ENCODE measurements around the gene LRFN2. TPM values are rescaled to one million over a fixed set of nuclear protein-coding genes. Genes with fewer than 3 reads are reported as not detected.
A peak's percentile ranks its signal among the peaks of the same experiment; 100 is the strongest.

LRFN2 gene
- total RNA-seq, 2 experiments from 2014 or later = not detected

DNA sequence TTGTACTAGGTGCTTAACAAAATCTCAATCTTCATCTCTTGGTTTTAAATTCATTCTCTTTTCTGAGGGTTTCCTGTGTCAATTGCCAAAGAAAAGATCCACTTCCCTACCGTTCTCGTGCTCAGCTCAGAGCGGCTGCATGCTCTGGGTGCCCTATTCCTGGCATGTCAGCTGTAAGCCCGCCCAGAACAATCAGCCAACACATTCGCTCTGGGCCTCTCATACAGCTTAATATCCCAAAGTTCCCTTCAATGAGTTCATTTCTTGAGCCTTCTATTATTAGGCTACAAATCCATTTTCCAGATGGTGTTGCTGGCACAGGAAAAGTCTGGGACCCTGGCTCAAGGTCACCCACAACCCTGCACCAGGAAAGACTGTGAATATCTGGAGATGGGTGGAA, 24.3 kb upstream of the LRFN2 start:
- H3K4me3 Mint-ChIP-seq = no peak overlapping the region
- intact Hi-C loops (cut with micrococcal nuclease) = no loop called here
- no peaks in the 10 kb centered on the region for H3K9me3 Mint-ChIP-seq
- H3K36me3 Mint-ChIP-seq = no peaks in the 10 kb centered on the region
- peaks cover 25% of the 10 kb centered on the region for H3K27me3 Mint-ChIP-seq
- no peak for DNase-seq
- no peaks in the 10 kb centered on the region for H3K4me1 Mint-ChIP-seq (ENCODE audit: low read depth)
- ChIA-PET POLR2A (no interaction called here), CTCF (no interaction called here)
- H3K27ac Mint-ChIP-seq = no peak overlapping the region

DNA sequence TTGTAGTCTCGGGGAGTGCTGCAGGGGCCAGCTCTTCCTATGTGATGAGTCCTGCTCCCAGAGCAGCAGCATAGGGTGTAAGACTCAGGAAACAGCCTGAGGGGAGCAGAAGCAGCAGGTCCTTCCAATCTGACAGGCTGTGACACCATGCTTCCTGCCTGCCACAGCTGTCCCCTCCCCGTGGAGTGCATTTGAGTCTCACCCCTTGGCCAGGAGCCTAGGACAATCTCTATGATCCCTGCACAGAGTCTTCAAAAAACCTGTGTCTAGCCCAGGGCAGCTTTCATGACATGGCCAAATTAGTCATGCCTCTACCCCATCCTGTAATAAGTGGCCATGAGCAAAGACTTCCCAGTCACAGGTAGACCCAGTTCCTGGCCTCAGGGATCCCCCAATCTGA, 23.1 kb upstream of the LRFN2 start:
- H3K4me1 Mint-ChIP-seq (ENCODE audit: low read depth) = no peaks in the 10 kb centered on the region
- CTCF ChIA-PET = interaction anchor here (0.8 kb wide), 1 partner anchor 12 kb away, joined by 3 read pairs; no protein-coding TSS in a partner anchor
- H3K36me3 Mint-ChIP-seq = no peaks in the 10 kb centered on the region
- H3K27ac Mint-ChIP-seq = no peak overlapping the region
- H3K4me3 Mint-ChIP-seq = no peak overlapping the region
- POLR2A ChIA-PET = no interaction called here
- H3K27me3 Mint-ChIP-seq = peaks cover 24% of the 10 kb centered on the region
- no peaks in the 10 kb centered on the region for H3K9me3 Mint-ChIP-seq
- intact Hi-C loops (cut with micrococcal nuclease) = no loop called here
- no peak for DNase-seq

DNA sequence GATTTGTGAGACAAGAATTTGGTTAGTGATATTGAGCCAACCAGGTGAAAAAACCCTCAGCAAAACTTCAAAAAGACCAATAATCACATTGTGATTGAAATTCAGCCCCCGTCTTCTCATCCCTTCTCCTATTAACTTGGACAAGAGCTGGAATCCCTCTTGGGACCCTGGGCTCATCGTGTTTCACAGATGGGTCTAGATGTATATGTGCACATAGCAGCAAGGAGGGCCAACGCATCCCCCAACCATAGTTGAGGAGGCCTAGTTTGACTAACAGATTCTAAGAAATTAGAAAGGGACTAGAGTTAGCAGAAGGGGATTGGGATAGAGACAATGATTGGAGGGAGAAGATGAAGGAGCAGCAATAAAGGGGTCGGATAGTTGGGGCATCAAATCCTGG, 19.8 kb upstream of the LRFN2 start:
- ChIA-PET CTCF (interaction anchor here (1.3 kb wide), 1 partner anchor 19 kb away, joined by 6 read pairs; no protein-coding TSS in a partner anchor), POLR2A (no interaction called here)
- H3K36me3 Mint-ChIP-seq = no peaks in the 10 kb centered on the region
- no peak overlapping the region for H3K27ac Mint-ChIP-seq
- no peaks in the 10 kb centered on the region for H3K9me3 Mint-ChIP-seq
- H3K4me3 Mint-ChIP-seq = no peak overlapping the region
- intact Hi-C loops (cut with micrococcal nuclease) = no loop called here
- H3K27me3 Mint-ChIP-seq = peaks cover 17% of the 10 kb centered on the region
- no peak for DNase-seq
- no peaks in the 10 kb centered on the region for H3K4me1 Mint-ChIP-seq (ENCODE audit: low read depth)

DNA sequence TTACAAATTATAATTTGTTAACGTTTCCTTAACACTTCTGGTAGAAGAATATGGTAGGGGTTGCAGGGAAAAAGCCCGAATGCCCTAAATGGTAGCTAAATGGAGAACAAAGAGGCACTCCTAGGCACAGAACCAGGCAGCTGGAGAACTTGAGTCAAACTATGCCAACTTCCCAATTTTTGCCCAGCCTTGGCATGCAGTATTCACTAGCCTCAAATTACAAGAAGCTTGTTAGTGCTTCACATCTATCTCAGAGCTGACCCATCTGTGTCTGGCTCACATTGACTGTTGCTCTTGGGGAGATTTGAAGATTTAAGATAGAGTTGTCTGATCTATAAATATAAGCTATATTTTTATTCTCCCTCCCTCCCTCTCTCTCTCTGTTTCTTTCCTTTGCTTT, 19.4 kb upstream of the LRFN2 start:
- ChIA-PET CTCF (interaction anchor here (1.3 kb wide), 1 partner anchor 19 kb away, joined by 6 read pairs; no protein-coding TSS in a partner anchor), POLR2A (no interaction called here)
- Mint-ChIP-seq H3K27me3 (peaks cover 17% of the 10 kb centered on the region), H3K36me3 (no peaks in the 10 kb centered on the region), H3K9me3 (no peaks in the 10 kb centered on the region), H3K4me3 (no peak overlapping the region), H3K4me1 (ENCODE audit: low read depth) (no peaks in the 10 kb centered on the region), H3K27ac (no peak overlapping the region)
- intact Hi-C loops (cut with micrococcal nuclease) = no loop called here
- DNase-seq = no peak

DNA sequence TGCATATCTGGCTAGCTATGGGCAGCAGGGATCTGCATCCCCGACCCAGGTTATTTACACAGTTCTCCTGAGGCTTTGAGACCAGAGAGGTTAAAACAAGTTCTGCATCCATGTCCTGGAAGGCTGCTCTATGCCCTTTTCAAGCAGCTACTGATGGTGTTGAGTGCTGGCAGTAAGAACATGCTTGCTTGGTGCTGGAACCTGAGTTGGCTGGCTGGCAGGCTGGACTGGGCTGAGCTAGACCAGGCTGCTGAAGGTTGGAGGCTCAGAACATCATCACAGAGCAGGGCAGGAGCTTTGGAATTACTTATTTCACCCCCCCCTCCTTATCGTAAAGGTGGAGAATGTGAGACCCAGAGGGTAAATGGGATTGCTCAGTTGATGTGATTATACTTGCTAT, 16.9 kb upstream of the LRFN2 start:
- DNase-seq = no peak
- no peak overlapping the region for H3K27ac Mint-ChIP-seq
- CTCF ChIA-PET = interaction anchor here (1.2 kb wide), 1 partner anchor 276 kb away, joined by 3 read pairs; no protein-coding TSS in a partner anchor
- H3K36me3 Mint-ChIP-seq = no peaks in the 10 kb centered on the region
- H3K27me3 Mint-ChIP-seq = peaks cover 22% of the 10 kb centered on the region
- intact Hi-C loops (cut with micrococcal nuclease) = no loop called here
- no peaks in the 10 kb centered on the region for H3K4me1 Mint-ChIP-seq (ENCODE audit: low read depth)
- H3K4me3 Mint-ChIP-seq = no peak overlapping the region
- POLR2A ChIA-PET = no interaction called here
- H3K9me3 Mint-ChIP-seq = no peaks in the 10 kb centered on the region

DNA sequence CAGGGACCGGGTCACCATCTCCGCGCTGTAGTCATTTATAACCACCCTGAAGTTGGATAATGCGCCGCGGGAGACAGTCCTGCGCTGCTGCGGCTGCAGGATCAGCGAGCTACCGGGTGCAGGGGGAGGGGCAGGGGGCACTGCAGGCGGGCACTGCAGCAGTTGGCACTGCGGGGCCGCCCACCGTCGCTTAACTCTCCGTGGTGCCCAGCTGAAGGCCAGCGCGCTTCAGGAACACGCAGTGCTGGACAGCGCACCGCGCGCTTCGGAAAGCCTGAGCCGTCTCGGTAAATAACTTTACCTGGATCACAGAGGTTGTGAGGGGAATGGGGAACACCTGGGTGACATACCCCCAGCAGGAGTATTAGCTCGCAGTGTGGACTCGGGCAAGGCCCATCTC, 12.4 kb upstream of the LRFN2 start:
- Mint-ChIP-seq H3K9me3 (no peaks in the 10 kb centered on the region), H3K4me1 (ENCODE audit: low read depth) (no peaks in the 10 kb centered on the region), H3K27me3 (peaks cover 17% of the 10 kb centered on the region), H3K27ac (no peak overlapping the region), H3K36me3 (no peaks in the 10 kb centered on the region), H3K4me3 (no peak overlapping the region)
- intact Hi-C loops (cut with micrococcal nuclease) = no loop called here
- POLR2A ChIA-PET = no interaction called here
- no peak for DNase-seq
- CTCF ChIA-PET = no interaction called here

DNA sequence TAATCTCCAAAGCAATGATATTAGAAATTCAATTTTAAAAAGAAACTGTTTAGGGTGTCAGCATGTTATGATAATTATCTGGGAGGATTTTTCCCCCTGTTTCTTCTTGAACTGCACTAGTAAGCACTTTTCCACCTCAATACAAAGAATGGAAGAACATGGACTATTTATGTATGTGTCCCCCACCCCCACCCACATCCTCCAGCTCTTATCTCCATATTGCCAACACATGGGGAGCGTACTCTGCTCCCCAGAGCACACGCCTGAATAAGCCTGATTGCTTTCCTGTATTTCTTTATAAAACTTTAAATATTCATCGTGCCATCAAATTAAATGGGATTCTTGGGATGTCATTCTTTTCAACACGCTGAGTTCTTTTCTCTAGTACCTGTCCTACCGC, 11.4 kb upstream of the LRFN2 start:
- Mint-ChIP-seq H3K27me3 (peaks cover 14% of the 10 kb centered on the region), H3K4me1 (ENCODE audit: low read depth) (no peaks in the 10 kb centered on the region), H3K9me3 (no peaks in the 10 kb centered on the region), H3K27ac (no peak overlapping the region), H3K36me3 (no peaks in the 10 kb centered on the region), H3K4me3 (no peak overlapping the region)
- DNase-seq = no peak
- ChIA-PET POLR2A (no interaction called here), CTCF (interaction anchor here (1.4 kb wide), 1 partner anchor 11 kb away, joined by 3 read pairs; no protein-coding TSS in a partner anchor)
- intact Hi-C loops (cut with micrococcal nuclease) = no loop called here

DNA sequence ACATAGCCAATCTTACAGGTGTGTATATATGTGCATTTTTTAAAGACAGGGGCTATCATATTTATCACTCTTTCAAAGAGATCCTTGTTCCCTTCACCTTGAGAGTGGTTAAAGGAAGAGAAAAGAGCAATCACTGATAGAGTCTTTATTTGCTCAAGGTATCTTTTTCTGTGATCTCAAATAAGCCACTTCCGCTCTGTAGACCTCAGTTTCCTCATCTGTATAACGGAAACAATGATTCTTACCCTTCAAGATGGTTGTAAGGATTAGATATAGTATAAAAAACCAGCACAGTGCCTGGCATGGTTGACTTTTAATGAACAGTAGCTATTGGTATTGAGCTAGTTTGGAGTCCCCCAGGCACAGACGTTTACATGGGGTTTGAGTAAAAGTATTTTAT, 10.1 kb upstream of the LRFN2 start:
- intact Hi-C loops (cut with micrococcal nuclease) = no loop called here
- H3K27ac Mint-ChIP-seq = no peak overlapping the region
- CTCF ChIA-PET = interaction anchor here (1.4 kb wide), 1 partner anchor 12 kb away, joined by 3 read pairs; no protein-coding TSS in a partner anchor

DNA sequence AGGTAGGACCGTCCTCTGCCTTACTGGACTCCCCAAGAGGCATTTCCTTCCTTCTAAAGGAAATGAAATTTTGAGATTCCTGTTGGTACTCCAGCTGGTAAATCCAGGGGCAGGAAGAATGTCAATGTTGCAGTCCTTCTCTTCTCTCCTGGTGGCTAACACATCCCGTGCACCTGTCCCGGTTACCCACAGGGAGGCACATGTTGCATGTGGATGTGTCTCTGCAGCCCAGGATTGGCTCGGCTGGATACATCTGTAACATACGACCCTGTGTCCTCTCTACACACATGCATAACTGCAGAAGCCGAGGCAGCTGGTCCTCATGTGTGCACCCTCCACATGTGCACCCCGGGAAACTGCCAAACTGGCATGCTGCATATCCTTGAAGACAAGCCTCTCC, 1.3 kb upstream of the LRFN2 start:
- Mint-ChIP-seq H3K4me1 (ENCODE audit: low read depth) (peaks cover 11% of the 10 kb centered on the region), H3K27me3 (peaks cover 45% of the 10 kb centered on the region), H3K9me3 (no peaks in the 10 kb centered on the region), H3K36me3 (no peaks in the 10 kb centered on the region), H3K27ac (no peak overlapping the region), H3K4me3 (no peak overlapping the region)
- intact Hi-C loops (cut with micrococcal nuclease) = loop anchor here (5.0 kb wide), 1 partner anchor 261 kb away; no protein-coding TSS in a partner anchor
- DNase-seq = no peak
- ChIA-PET POLR2A (no interaction called here), CTCF (interaction anchor here (1.2 to 1.6 kb wide), 3 partner anchors 9 to 382 kb away, joined by 3 read pairs; no protein-coding TSS in a partner anchor)

More for the DNA sequence above, 10.1 kb upstream of the LRFN2 start:
- Mint-ChIP-seq H3K4me3 (no peak overlapping the region), H3K9me3 (no peaks in the 10 kb centered on the region), H3K4me1 (ENCODE audit: low read depth) (no peaks in the 10 kb centered on the region), H3K36me3 (no peaks in the 10 kb centered on the region), H3K27me3 (peaks cover 16% of the 10 kb centered on the region)
- POLR2A ChIA-PET = no interaction called here
- DNase-seq = no peak

DNA sequence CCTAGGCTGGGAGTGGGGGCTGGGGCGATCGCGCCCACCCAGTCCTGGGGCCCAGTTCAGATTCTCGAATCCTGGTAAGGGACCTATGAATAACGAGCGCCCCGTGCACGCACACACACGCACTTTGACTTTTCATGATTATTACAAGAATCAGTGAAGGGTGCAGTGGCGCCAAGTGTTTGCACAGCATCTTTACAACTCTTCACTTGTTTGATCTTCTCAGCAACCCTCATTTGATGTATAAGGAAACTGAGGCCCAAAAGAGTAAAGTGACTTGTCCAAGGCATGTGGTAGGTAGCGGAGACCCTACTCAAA, 863 bp upstream of the LRFN2 start:
- DNase-seq = no peak
- POLR2A ChIA-PET = no interaction called here
- Mint-ChIP-seq H3K4me3 (no peak overlapping the region), H3K4me1 (ENCODE audit: low read depth) (peaks cover 11% of the 10 kb centered on the region), H3K36me3 (no peaks in the 10 kb centered on the region), H3K27me3 (peaks cover 43% of the 10 kb centered on the region), H3K9me3 (no peaks in the 10 kb centered on the region), H3K27ac (no peak overlapping the region)
- CTCF ChIA-PET = interaction anchor here (0.7 to 1.6 kb wide), 6 partner anchors 9 to 383 kb away, joined by 3 to 6 read pairs (median 3); no protein-coding TSS in a partner anchor
- intact Hi-C loops (cut with micrococcal nuclease) = loop anchor here (5.0 kb wide), 1 partner anchor 261 kb away; no protein-coding TSS in a partner anchor

DNA sequence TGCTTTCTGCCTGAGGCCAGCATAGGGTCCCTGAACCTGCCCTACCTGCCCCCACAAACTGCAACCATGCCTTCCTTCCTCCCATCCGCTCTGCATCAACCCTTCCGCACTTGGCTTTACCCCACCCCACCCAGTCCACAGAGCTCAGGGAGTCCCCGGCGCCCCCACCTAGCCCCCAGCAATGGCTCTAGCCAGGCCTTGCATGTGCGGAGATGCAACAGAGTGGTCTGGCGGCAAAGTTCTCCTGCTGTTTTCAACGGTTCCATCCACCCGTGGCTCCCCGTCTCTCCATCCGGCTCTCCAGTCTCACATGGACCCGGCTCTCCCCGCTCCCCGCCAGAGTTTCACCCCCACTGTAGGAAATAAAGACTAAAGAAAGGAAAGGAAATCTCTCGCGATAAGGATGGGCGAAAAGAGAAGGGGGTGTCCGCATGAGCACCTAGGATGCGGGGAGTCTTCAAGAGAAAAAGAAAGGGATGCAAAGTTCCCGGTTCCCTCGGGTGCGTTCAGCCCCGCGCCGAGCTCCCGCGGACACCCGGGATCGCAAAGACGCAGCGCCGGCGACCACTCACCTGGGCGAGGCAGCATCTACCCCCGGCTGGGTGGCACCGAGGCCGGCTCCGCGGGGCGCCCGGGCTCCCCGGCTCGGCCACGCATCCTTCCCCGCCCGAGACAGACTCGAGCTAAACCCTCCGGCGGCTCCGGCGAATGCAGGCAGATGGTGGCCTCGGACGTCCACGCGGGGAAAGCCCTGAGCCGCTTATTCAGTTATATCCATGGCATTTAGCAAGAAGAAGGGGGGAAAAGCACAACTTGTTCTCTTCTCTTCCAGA, 579 bp downstream of the LRFN2 start:
- POLR2A ChIA-PET = no interaction called here
- no peak for DNase-seq
- Mint-ChIP-seq H3K27me3 (peaks cover 39% of the 10 kb centered on the region), H3K4me1 (ENCODE audit: low read depth) (peaks cover 11% of the 10 kb centered on the region), H3K36me3 (no peaks in the 10 kb centered on the region), H3K4me3 (peak overlapping the region; percentile 17), H3K27ac (no peak overlapping the region), H3K9me3 (no peaks in the 10 kb centered on the region)
- intact Hi-C loops (cut with micrococcal nuclease) = loop anchor here (5.0 kb wide), 1 partner anchor 259 kb away; no protein-coding TSS in a partner anchor
- CTCF ChIA-PET = interaction anchor here (0.6 to 1.4 kb wide), 4 partner anchors 8 to 691 kb away, joined by 3 to 4 read pairs (median 3); no protein-coding TSS in a partner anchor

DNA sequence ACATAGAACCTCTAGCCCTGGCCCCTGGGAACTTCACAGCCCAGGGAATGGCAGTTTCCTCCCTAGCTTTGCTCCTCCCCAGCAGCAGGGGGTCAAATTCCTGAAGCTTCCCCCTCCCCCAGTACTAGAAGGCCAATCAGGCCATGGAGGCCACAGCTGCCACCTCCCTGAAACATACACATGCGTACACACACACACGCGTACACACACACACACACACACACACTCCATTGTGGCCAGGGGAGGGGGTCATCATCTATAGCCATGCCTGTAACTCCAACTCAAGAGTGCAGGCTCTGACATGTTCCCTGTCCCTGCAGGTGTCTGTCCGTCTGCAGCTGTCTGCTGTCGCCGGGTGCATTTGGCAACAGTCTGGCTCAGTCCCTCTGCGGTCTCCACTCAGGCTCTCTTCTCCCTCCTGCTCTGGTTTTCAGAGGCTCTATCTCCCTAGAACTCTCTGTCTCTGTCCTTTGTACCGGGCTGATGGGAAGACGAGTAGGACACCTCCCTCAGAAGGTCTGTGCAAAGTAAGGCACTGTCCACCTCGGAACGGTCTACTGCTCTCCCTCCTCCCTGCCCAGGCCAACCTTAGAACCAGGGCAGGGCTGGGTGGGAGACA, 1.4 kb downstream of the LRFN2 start:
- ChIA-PET CTCF (no interaction called here), POLR2A (no interaction called here)
- Mint-ChIP-seq H3K36me3 (no peaks in the 10 kb centered on the region), H3K4me1 (ENCODE audit: low read depth) (peaks cover 11% of the 10 kb centered on the region), H3K4me3 (no peak overlapping the region), H3K27ac (no peak overlapping the region), H3K27me3 (peaks cover 39% of the 10 kb centered on the region), H3K9me3 (no peaks in the 10 kb centered on the region)
- intact Hi-C loops (cut with micrococcal nuclease) = loop anchor here (5.0 kb wide), 1 partner anchor 258 kb away; no protein-coding TSS in a partner anchor
- DNase-seq = no peak
